GM21423 (cell line): ENCODE results near the gene DVL3.
"Not testable (repeated sequence)": the region's sequence is repeated elsewhere in the genome, so short reads cannot be mapped to it uniquely, and the experiment has no call there.

ENCODE experiments used
- ATAC-seq: cut with Tn5 transposase; IDR thresholded peaks from one replicate; pipeline ENCODE4 v1.9.1; 2021; ENCODE audit warnings: mild to moderate bottlenecking, moderate library complexity; ENCODE audit not compliant: unreplicated experiment

The DVL3 gene

DNA sequence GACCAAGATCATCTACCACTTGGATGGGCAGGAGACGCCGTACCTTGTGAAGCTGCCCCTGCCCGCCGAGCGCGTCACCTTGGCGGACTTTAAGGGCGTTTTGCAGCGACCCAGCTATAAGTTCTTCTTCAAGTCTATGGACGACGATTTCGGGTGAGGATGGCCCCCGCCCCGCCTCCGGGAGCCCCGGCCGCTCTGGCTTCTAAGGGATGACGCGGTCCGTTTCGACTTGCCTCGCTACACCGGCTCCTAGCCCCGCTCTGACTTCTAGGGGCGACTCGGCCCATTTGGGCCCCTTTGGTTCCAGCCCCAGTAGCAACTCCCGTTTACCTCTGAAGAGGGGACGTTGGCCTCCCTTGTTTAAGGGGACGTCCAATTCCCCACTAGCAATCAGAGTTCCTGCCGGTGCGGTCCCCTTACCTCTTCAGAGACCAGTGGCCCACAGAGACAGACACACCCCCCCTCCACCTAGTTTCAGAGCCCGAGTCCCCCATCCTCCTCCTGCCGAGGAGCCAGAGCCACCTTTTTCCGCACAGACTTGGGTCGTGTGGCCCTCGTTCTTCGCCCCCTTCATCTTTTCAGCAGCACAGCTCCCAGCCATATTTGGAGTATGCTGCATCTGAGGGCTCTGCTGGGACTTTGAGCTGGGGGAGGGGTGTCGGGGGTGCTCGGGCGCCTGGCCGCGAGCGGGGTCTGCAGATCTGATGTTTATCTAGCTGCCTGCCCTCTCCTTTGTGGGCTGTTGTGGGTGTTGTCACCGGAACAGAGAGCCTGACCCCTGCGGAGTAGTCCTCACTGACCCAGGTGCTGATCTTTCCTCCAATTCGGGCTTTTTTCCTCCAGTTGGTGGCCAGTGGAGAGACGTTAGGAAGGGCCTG lies 706 bp downstream of the DVL3 start:
- peak; percentile 21 for ATAC-seq

DNA sequence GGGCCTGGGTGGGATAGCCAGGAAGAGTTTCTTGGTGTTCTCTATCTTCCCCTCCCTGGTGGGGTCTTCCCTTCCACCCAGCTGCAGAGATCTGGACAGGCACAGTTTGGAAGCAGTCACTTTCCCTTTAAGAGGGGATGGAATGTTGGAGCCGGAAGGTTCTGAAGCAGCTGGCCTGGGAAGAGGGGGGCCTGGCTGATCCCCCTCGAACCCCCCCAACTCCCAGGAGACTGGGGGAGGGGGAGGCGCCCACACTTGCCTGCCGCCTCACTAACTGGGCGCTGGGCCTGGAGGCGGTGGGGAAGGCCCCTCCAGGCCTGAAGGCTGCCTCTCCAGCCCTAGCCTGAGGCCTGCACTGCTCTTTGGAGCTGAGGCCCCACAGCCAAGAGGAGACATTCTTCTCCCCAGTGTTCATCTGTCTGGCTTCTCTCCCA lies 1.4 kb downstream of the DVL3 start:
- ATAC-seq: no peak

DNA sequence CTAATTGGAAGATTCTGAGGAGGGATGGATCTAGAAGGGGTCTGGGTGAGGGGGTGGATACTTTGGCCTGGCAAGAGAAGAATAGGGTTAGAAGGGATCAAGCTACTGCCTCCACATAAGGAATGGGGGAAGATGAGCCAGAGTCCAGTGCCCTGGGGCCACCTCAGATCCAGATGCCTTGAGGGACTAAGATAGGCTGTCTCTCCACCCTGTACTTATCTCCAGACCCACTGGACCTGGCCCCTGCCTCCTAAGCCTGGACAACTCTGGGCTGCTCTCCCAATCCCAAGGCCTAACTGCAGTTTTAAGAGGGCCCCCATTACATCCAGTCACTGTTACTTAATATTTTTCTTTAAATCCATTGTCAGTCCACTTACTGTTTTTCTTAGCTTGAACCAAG lies 2.0 kb downstream of the DVL3 start:
- ATAC-seq: no peak

DNA sequence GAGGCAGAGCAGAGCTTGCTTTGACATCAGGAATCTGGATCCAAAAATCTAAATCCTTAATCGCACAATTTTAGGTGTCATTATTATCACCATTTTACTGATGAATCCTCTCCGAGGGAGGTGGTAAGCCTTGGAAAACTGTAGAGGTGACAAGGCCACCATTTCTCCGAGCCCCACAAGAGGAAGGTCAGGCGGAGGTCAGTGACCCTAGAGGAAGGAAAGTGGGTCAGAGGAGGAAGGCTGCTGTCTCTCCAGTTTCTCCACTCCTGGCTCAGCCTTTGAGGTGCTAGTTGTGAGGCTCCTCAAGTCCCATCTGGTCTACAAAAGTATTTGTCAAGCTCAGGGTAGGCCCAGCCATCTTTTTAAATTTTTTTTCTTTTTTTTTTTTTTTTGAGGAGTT lies 3.2 kb downstream of the DVL3 start:
- ATAC-seq: no peak

DNA sequence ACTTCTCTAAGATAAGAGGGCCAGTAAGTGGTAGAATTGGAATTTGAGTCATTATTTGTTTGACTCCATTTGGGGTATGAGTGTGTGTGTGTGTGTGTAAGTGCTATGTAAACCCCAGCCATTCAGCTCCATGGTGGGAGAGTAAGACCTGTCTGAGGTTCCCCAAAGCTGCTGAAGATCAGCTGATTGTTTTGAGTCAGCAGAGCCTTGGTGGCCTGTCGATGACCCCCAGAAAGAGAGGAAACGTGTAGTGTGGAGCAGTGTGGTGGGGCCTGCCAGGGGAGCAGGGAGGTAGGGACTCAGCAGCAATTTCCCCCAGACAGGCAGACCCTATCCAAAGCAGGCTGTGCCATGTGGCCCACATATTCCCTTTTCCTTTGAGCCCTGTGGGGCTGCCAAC lies 5.3 kb downstream of the DVL3 start:
- ATAC-seq: no peak

DNA sequence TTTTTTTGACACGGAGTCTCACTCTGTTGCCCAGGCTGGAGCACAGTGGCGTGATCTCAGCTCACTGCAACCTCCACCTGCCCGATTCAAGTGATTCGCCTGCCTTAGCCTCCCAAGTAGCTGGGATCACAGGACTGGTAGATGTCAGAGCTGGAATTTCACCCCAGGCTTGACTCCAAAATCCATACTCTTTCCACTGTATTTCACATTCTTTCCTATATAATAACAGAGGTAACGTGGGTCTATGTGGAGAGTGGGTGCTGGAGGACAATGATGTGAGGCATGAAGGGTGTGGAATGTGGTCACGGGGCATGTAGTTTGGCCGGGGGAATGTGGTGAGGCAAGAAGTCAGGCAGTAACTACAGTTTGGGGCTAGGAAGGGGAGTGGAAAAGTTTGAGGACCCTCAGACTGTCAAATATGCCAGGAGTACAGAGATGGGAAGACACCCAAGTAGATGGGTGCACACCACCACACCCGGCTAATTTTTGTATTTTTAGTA lies 7.4 kb downstream of the DVL3 start:
- ATAC-seq: not testable (repeated sequence)

DNA sequence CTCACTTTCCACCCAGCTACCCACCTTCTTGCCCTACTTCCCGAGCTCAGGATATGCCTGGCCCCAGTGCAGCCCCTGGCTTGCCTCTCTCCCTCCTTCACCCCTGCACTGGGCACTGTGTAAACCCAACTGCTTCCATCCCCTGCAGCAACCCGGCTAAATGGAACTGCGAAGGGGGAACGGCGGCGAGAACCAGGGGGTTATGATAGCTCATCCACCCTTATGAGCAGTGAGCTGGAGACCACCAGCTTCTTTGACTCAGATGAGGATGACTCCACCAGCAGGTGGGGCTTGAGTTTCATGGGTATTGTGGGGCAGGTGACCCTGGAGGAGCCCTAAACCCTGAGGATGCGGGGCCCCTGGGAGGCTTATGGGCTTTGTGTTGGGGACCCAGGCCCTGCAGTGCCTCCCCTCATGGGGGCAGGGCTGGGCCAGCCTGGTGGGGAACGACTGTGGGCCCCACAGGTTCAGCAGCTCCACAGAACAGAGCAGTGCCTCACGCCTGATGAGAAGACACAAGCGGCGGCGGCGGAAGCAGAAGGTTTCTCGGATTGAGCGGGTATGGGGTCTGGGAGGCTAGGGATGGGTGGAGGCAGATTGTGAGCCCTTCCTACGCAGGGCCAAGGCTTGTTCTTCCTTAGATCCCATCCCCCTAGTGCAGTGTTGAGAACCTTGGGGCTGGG lies 9.6 kb downstream of the DVL3 start:
- no peak for ATAC-seq

DNA sequence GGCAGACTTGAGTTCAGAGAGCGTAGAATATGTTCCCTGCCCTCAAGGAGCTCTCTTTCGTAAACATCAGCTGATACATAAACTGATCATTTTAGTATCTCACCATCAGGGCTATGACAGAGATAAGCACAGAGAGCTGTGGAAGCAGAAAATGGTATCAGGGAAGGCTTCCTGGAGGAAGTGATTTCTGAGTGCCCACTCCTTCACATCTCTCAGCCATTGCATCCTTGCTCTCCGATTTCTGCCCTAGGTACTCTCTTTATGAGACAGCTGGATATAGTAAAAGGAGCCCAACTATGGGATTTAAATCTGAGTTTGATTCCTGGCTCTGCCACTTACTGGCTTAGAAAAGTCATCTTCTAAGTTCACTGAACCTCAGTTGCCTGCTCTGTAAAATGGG lies 10.4 kb downstream of the DVL3 start:
- ATAC-seq: no peak

DNA sequence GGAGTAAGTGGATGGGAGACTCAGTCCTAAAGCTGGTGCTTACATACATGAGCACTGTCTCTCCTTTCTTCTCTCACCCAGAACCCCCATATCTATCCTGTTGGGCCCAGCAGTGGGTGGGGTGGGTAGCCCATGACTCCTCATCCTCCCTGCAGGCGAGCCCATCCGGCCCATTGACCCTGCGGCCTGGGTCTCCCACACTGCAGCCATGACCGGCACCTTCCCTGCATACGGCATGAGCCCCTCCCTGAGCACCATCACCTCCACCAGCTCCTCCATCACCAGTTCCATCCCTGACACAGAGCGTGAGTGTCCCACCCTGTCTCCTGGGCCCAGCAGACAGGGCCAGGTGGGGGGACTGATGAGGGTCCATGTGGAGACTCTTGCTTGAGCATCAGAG lies 11.5 kb downstream of the DVL3 start:
- ATAC-seq: no peak

DNA sequence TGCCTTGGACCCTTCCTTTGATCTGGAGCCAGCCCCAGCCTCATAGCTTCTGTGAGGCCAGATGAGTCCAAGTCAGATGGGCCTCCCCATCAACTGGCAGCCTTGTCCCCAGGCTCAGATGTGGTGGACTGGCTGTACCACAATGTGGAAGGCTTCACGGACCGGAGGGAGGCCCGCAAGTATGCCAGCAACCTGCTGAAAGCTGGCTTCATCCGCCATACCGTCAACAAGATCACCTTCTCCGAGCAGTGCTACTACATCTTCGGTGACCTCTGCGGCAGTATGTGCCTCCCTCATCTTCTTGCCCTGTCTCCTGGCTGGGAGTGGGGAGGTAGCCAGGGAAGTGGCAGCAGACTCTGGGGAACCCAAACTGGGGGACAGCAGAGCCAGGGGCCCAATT lies 12.6 kb downstream of the DVL3 start:
- no peak for ATAC-seq

DNA sequence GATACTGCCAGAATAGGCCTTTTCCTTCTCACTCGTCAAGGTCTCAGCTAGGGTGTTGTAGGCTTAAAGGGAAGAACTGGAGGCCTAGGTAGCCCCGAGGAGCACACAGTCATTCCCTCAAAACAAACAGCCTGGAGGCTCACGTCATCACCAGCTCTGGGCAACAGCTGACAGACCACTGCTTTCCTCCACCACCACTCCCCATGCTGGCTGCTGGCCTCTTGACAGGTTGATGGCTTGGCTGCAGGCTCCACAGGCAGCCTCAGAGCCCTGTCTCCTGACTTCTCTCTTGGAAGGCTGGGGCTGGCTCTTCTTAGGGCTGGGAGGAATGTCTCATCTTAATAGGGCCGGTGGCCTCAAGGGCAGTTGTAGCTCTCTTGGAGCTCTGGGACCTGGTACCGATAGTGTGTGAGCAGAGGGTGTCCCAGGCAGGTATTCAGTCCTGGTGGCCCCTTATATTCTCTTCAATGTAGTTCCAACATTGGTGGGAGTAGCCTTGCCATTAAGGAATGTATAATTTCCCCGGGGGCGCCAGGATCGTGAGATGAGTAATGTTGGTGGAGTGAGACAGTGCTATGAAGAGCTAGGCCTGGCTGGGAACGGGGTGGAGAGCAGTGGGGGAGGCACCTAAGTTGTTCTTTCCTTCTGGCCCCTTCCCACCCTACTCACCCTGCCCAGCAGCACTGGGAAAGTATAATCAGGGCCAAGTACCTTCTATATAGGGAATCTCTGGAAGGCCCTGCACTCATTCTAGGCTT lies 13.4 kb downstream of the DVL3 start:
- no peak for ATAC-seq

DNA sequence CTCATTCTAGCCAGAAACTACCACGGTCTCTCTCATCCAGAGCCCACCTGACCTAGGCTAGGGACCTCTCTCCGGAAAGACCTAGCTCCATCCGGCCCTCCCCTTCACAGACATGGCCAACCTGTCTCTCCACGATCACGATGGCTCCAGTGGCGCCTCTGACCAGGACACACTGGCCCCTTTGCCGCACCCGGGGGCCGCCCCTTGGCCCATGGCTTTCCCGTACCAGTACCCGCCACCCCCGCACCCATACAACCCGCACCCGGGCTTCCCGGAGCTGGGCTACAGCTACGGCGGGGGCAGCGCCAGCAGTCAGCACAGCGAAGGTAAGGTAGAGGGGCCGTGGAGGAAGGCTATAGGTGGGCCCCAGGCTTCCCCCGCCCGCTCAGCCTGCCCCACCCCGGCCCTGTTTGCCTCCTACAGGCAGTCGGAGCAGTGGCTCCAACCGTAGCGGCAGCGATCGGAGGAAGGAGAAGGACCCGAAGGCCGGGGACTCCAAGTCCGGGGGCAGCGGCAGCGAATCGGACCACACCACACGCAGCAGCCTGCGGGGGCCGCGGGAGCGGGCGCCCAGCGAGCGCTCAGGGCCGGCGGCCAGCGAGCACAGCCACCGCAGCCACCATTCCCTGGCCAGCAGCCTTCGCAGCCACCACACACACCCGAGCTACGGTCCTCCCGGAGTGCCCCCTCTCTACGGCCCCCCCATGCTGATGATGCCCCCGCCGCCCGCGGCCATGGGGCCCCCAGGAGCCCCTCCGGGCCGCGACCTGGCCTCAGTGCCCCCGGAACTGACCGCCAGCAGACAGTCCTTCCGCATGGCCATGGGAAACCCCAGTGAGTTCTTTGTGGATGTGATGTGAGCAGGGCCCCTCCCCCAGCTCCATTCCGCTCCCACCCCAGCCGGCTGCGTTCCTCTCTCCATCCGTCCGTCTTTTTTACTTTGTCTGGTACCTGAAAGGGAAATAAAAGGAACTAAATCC lies 15.0 kb downstream of the DVL3 start:
- no peak for ATAC-seq

DNA sequence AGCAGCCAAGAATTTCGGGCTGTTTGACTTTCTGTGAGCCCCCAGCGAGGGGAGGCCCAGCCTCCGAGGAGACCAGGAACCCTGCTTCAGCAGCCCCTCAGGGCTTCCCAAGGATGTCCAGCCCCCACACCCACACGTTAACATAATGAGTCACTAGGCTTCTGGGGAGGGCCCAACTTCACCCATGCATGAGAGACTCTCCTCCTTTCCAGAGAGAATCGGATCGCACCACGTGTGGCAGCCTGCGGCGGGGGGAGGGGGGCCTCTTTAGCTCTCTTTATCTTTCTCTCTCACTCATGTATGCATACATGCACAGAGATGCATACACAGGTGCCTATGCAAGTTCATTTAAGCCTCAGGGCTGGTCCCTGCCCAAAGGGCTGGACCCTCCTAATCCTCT lies 16.4 kb downstream of the DVL3 start:
- no peak for ATAC-seq

DNA sequence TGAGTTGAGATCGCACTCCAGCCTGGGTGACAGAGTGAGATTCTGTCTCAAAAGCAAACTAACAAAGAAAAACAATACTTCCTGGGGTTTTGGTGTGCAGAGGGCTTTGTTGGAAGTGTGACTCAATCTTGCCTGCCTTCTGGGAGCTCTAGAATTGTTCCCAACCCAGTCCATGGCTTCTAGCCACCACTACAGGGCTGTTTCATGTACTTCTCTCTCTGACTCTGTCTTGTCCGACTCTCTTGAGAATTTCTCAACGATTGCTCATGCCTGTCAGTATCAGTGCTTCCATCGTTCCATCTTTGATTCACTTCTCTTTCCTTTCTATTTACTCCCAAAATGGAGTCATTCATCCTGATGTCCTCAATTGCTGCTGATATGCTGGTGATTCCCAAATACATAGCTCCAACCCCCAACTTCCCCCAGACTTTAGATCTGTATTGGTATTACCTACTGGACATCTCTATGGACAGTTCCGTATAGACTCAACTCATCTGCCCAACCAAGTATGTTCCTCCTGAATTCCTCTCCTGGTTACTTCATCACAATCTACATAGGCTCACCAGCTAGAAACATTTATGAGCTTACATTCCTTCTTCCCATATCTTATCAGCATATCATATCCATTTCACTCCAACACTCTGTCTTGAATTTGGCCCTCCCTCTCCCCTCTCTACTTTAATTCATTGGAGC lies 17.6 kb downstream of the DVL3 start:
- ATAC-seq: no peak

DNA sequence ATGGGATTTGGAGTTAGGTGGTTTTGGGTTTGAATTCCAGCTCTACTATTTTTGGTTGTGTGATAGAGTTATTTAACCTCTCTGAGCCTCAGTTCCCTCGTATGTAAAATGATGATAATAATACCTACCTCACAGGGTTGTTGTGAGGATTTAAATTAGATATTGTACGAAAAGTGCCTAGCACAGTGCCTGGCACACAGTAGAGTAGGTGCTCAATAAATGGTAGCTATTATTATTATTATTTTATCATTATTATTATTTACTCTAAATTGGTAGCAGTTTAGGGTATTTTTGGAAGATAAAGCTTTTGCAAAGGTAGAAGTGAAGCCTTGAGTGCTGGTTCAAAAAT lies 18.2 kb downstream of the DVL3 start:
- no peak for ATAC-seq

DNA sequence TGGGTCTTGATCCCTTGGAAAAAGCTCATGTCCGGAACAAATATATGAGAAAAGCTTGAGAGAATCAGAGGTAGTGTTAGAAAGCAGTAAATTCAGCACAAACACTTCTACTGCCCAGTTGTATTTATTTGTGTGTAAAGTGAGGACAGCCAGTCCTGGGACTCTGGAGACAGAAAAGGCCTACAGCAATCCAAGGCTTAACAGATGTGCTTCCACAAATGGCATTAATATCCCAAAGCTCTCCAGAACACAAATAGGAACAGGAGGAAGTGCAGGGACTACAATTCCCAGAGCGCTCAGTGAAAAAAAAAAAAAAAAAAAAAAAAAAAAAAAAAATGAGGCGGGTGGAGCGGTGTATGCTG lies 19.1 kb downstream of the DVL3 start:
- no peak for ATAC-seq

DNA sequence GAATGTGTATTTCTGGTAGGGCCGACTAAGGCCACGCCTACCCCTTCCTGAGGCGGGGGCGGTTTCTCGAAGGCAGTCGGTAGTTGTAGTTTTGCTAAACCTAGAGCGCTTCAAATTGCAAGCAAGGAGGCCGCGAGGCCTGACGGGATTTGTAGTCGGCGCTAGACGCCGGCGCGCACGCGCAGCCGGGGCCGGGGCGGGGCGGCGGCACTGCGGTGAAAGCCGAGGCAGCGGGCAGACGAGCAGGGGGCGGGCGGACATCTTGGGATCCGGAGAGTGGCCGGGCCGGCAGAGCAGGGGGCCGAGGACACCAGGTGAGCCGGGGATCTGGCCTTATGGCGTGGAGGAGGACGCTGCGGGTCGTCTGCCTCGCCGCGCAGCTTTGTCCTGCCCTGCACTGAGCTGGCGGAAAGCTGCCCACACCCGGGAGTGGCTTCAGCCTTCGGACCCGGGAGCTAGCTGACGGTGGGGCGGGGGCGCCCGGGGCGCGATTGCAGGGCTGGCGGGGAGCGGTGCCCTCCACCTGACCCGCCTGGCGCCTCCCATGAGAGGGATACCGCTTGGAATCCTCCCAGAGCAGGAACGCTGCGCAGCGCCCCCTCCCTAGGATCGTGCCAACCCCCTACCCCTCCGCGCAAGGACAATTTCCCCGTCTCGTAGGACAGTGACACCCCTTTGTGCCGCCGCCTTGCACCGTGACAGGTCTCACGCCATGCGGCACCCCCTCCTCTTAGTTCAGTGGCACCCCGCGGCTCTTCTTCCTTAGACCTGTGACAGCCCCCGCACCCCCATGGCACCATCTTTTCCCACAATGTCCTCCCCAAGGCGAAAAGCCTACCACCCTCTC lies 19.7 kb downstream of the DVL3 start, which contains the start of gene AP2M1:
Gene AP2M1, plus strand, starts transcription at position 210 of the 847 bp plus-strand sequence. CDS start 2,139 bp downstream, outside the sequence.
- peak; percentile 97 for ATAC-seq

DNA sequence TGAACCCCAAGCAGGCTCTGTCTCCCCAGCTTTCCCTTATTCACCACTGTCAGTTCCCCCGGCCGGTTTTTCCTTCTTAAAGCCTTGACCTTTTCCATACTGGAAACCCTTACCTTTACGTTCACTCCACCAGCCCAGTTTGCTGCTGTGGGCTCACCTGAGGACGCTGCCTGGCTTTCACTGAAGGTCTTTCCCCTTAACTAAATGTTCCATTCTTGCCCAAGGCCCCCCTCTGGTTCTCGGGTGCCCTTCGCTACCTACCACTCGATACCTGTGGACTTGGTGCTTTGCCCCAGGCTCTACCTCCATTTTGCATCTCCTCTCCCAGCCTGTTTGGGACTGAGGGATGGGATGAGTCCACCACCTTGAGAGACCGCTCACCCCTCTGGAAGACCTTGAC lies 20.3 kb downstream of the DVL3 start:
- ATAC-seq: no peak

DNA sequence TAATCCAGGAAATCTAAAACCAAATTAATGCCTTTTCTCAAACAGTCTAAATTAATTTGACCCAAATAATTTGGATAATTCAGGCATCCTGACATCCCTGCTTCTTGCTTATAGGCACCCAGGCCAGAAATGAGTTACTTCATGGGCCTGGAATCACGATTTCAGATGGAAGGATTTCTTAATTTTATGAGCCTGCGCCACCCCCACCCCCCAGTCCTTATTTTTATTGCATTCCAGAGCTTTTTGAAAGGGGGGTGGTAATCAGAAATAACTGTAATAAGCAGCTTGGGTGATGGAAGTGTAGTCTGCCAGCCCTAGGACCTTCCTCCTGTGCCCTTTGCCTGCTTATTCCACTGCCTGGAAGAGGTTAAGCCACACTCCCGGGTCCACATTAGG lies 20.8 kb downstream of the DVL3 start:
- no peak for ATAC-seq
